Spleen (tissue), 11 donors: ENCODE measurements around the gene SPP1. TPM values are rescaled to one million over a fixed set of nuclear protein-coding genes. Genes with fewer than 3 reads are reported as not detected.

Source experiments
- DNase-seq: peaks from one replicate; pipeline ENCODE4 v3.0.0-alpha.2; 2020
- H3K27ac ChIP-seq, 8 donors: fragments of 200-600 bp; sonication (generic) in 7 of 8; 1 replicate in 4 of 8; 2 replicates in 4 of 8; pipeline versions ENCODE4 v1.5.0 to v1.8.0; 2016 to 2021; ENCODE audit warnings: inconsistent platforms in 4 of 8, mild to moderate bottlenecking in 4 of 8, moderate library complexity in 1 of 8
- H3K27me3 ChIP-seq, 7 donors: fragments of 200-600 bp; sonication (generic) in 6 of 7; replicated peaks in 1 of 7; 1 replicate in 4 of 7; 2 replicates in 3 of 7; pipeline versions ENCODE4 v1.5.0 to v1.8.0; 2016 to 2021; ENCODE audit warnings: inconsistent platforms in 3 of 7, mild to moderate bottlenecking in 1 of 7
- H3K36me3 ChIP-seq, 6 donors: fragments of 200-600 bp; sonication (generic) in 5 of 6; 1 replicate in 4 of 6; 2 replicates in 2 of 6; pipeline versions ENCODE4 v1.5.0 to v1.8.0; 2016 to 2021; ENCODE audit warnings: inconsistent platforms in 2 of 6
- H3K4me1 ChIP-seq, 6 donors: fragments of 200-600 bp; sonication (generic) in 5 of 6; 1 replicate in 3 of 6; 2 replicates in 3 of 6; pipeline versions ENCODE4 v1.5.0 to v1.8.0; 2016 to 2021; ENCODE audit warnings: inconsistent platforms in 3 of 6
- H3K4me3 ChIP-seq, 8 donors: fragments of 200-600 bp; sonication (generic) in 7 of 8; 1 replicate in 4 of 8; 2 replicates in 4 of 8; pipeline versions ENCODE4 v1.5.0 to v1.8.0; 2016 to 2021; ENCODE audit warnings: inconsistent platforms in 4 of 8, mild to moderate bottlenecking in 4 of 8, moderate library complexity in 2 of 8
- H3K9me3 ChIP-seq, 8 donors: fragments of 200-600 bp; sonication (generic) in 7 of 8; 1 replicate in 4 of 8; 2 replicates in 4 of 8; pipeline versions ENCODE4 v1.5.0 to v1.8.0; 2016 to 2021; ENCODE audit warnings: inconsistent platforms in 4 of 8
- CTCF ChIP-seq, 11 experiments: fragments of 200-600 bp in 7 of 11; fragments of 450-650 bp in 4 of 11; sonication (generic) in 4 of 11; IDR thresholded peaks in 8 of 11; conservative IDR thresholded peaks in 3 of 11; 1 replicate in 7 of 11; 2 replicates in 4 of 11; pipeline versions ENCODE4 v1.4.0 to v1.8.0; 2016 to 2021; ENCODE audit warnings: antibody characterized with exemption in 11 of 11, inconsistent platforms in 4 of 11, mild to moderate bottlenecking in 1 of 11
- POLR2A ChIP-seq, 3 donors: fragments of 450-650 bp; IDR thresholded peaks; one replicate each; pipeline ENCODE4 v1.5.1; 2017; ENCODE audit warnings: antibody characterized with exemption in 3 of 3, mild to moderate bottlenecking in 1 of 3
- POLR2AphosphoS5 ChIP-seq, 3 donors: sonication (generic); formaldehyde crosslinking; IDR thresholded peaks; one replicate each; pipeline ENCODE4 v1.5.1; 2017; ENCODE audit warnings: antibody characterized with exemption in 3 of 3
- WGBS, 5 donors: extraction: QIAGEN DNeasy Blood & Tissue Kit in 3 of 5; methylation state at CpG; one replicate each; pipeline versions ENCODE4 v1.1.5 to v1.1.7; 2013 to 2018; 5-methylcytosine and 5-hydroxymethylcytosine counted together
- intact Hi-C: fragments of 100-400 bp; cut with DNase I; formaldehyde crosslinking; loops from one replicate; pipeline ENCODE4 v1.15.0; 2023; ENCODE audit warnings: low total_unique reads
- polyA plus RNA-seq, 3 donors: library from polyadenylated mRNA; stranded (reverse); fragments of 200-250 nt; gene quantifications; one replicate each; pipeline ENCODE4 v1.2.1, GENCODE V29; 2013
- small RNA-seq, 4 donors: library from RNA; depleted of rRNA; stranded (forward); fragments of <200 nt; gene quantifications; one replicate each; pipeline ENCODE3, GENCODE V24; 2016
- total RNA-seq, 7 donors: library from RNA; depleted of rRNA in 3 of 7; stranded (reverse); fragments of >200 nt in 3 of 7; fragmentation: NEBNext Ultra II Directional in 4 of 7; extraction: Animal tissue kit (Norgen Biotek cat#: 25700) in 4 of 7; gene quantifications; one replicate each; pipeline versions ENCODE4 v1.1.0 to v1.2.1, GENCODE V29; 2016 to 2021
- donor health status: healthy with polysubstance abuse.
- donor health status: DM: no; HTN: no; CAD: no; lungs with moderate emphysema.
- donor health status: DM: no; HTN: no; CAD: no.
- donor health status: Bipolar disorder and iron deficiency.
- donor health status: healthy.
- donor health status: DM: no; HTN: no; CAD: no.
- donor health status: DM: yes; HTN: yes; CAD: no.

The SPP1 gene
- total and polyA plus RNA-seq, 10 donors = 0.28 to 18.4 (median 2.0) TPM

- Histone ChIP-seq H3K36me3 (peaks cover 0 to 28% (median 0%) of the 10 kb centered on the region in 6 donors), H3K27ac (no peak overlapping the region), H3K4me3 (no peak overlapping the region), H3K9me3 (peaks cover 0 to 23% (median 19%) of the 10 kb centered on the region in 8 donors), H3K27me3 (no peaks in the 10 kb centered on the region), H3K4me1 (peaks cover 0 to 11% (median 0%) of the 10 kb centered on the region in 6 donors)
- WGBS, 5 donors = 40 to 69% (median 61%) methylated on average over 3 of the region's 3 CpGs
- intact Hi-C loops = no loop called here
- TF ChIP-seq POLR2A (IDR thresholded peaks at IDR 0.05) (no peak), CTCF (IDR thresholded peaks at IDR 0.05 in 8 of 11, conservative IDR thresholded peaks at IDR 0.05 in 3 of 11) (no peak), POLR2AphosphoS5 (IDR thresholded peaks at IDR 0.05) (no peak)
- DNase-seq = no peak
Observed at GRCh38 chr4:88028946-88029345, 53.4 kb downstream of the SPP1 start.

GRCh38 chr4:88029556-88029955, 54.0 kb downstream of the SPP1 start:
- Histone ChIP-seq H3K27ac (peak overlapping the region in 1 of 8 donors; percentile 20), H3K36me3 (peaks cover 0 to 28% (median 0%) of the 10 kb centered on the region in 6 donors), H3K27me3 (no peaks in the 10 kb centered on the region), H3K9me3 (peaks cover 0 to 23% (median 19%) of the 10 kb centered on the region in 8 donors), H3K4me1 (peaks cover 0 to 11% (median 0%) of the 10 kb centered on the region in 6 donors), H3K4me3 (no peak overlapping the region)
- intact Hi-C loops = no loop called here
- 75 to 91% (median 87%) methylated on average over 3 of the region's 3 CpGs for WGBS, 5 donors
- no peak for TF ChIP-seq POLR2AphosphoS5 (IDR thresholded peaks at IDR 0.05)
- TF ChIP-seq CTCF (IDR thresholded peaks at IDR 0.05 in 8 of 11, conservative IDR thresholded peaks at IDR 0.05 in 3 of 11) = no peak
- no peak for TF ChIP-seq POLR2A (IDR thresholded peaks at IDR 0.05)
- no peak for DNase-seq

GRCh38 chr4:88030565-88031310, 55.2 kb downstream of the SPP1 start:
- no peak for TF ChIP-seq POLR2A (IDR thresholded peaks at IDR 0.05)
- no peak for TF ChIP-seq CTCF (IDR thresholded peaks at IDR 0.05 in 8 of 11, conservative IDR thresholded peaks at IDR 0.05 in 3 of 11)
- TF ChIP-seq POLR2AphosphoS5 (IDR thresholded peaks at IDR 0.05) = no peak
- intact Hi-C loops = loop anchor here (5.0 kb wide), 1 partner anchor 182 kb away; no protein-coding TSS in a partner anchor
- 84 to 87% (median 85%) methylated on average over 12 of the region's 12 CpGs for WGBS, 5 donors

More at GRCh38 chr4:88030565-88031310, 55.2 kb downstream of the SPP1 start:
- Histone ChIP-seq H3K4me1 (peaks cover 0 to 11% (median 0%) of the 10 kb centered on the region in 6 donors), H3K36me3 (peaks cover 0 to 28% (median 0%) of the 10 kb centered on the region in 6 donors), H3K9me3 (peaks cover 0 to 13% (median 10%) of the 10 kb centered on the region in 8 donors), H3K27me3 (no peaks in the 10 kb centered on the region), H3K4me3 (no peak overlapping the region), H3K27ac (no peak overlapping the region)
- no peak for DNase-seq

Small RNA genes lying within 50 kb of the gene (small RNA-seq; reads per million reads assigned to genes)
- 0 reads per million in 4 donors for gene RNU1-36P

Other genes starting within 250 kb of the SPP1 start
- gene IBSP, start 176.2 kb upstream of the SPP1 start, total RNA-seq = not detected
- not detected for gene IBSP, start 176.2 kb upstream of the SPP1 start, polyA plus RNA-seq
- not detected for gene MEPE, start 142.7 kb upstream of the SPP1 start, total RNA-seq
- gene MEPE, start 142.7 kb upstream of the SPP1 start, polyA plus RNA-seq = not detected
- gene PKD2, start 31.9 kb downstream of the SPP1 start, total RNA-seq = 10 to 100 TPM; 13.2 to 23.0 (median 17.9) TPM
- 1 to 10 TPM; 3.5 to 3.8 (median 3.6) TPM for gene PKD2, start 31.9 kb downstream of the SPP1 start, polyA plus RNA-seq
- 1 to 10 TPM in 6 of 7 donors, under 1 TPM in 1; 0.77 to 3.0 (median 1.6) TPM for gene ABCG2, start 182.9 kb downstream of the SPP1 start, total RNA-seq
- under 1 TPM; 0.12 to 0.17 (median 0.16) TPM for gene ABCG2, start 182.9 kb downstream of the SPP1 start, polyA plus RNA-seq